Stromal cell of bone marrow (primary cell): ENCODE results near the gene PLIN5.

ENCODE experiments used
- DNase-seq: peaks from one replicate; pipeline ENCODE4 v3.0.0-alpha.2; 2012; ENCODE audit warnings: low read depth

PLIN5 gene

DNA sequence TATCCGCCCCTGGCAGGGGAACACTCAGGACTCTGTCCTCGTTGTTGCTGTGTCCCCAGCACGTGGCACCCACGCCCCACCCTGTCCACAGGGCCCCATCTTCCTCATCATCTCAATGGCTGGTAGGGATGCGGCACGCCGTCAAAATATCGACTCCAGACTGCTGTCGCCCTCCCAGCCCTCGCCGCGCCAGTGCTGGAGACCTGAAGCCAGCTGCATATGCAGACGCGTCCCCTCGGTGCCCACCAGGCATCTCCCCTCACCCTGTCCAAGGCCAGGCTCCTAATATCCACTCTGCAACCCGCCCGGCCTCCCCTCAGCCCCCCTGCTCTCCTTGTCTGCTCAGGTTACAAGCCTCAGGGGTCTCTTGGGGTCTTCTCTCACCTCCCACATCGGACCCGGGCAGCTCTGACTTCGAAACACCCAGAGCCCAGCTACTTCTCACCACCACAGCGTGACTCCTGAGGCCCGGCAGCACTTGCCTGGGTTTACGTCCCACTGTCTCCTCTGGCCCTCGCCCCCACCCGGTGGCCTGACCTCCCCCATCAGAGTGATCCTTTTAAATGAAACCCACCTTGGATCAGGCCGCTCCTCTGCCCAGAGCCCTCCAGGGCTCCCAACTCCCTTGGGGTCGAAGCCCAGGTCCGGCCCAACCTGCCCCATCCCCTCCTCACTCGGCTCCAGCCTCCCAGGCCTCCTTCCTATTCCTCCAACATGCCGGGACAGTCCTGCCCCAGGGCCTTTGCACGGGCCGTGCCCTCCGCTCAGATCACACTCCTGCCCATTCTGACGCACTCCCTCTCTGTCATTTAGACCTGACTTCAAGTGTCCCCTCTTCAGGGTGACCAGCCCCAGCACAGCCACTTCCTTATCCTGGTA is 29.2 kb downstream of the PLIN5 start:
- no peak for DNase-seq

- no peak for DNase-seq
These were observed 30.0 kb downstream of the PLIN5 start for GRCh38 chr19:4504891-4505569.

DNA sequence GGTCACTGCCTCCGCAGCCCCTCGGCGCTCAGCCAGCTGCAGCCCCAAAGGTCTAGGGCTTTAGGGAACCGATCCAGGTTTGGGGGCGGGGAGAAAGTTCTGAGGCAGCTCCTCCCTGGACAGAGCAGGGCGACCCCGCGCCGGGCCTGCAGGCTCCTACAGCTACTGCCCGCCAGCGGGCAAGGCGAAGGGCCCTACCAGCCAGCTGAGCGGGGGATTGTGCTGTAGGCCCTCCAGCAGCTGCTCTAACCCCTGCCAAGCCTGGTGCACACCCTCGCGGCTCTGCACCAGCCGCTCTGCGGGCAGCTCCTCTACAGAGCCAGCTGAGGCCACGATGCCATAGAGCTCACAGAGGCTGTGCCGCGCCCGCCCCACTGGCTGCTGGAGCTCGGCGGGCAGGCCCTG is 30.7 kb downstream of the PLIN5 start:
- no peak for DNase-seq

GRCh38 chr19:4503825-4504170 is 31.2 kb downstream of the PLIN5 start:
- no peak for DNase-seq

DNA sequence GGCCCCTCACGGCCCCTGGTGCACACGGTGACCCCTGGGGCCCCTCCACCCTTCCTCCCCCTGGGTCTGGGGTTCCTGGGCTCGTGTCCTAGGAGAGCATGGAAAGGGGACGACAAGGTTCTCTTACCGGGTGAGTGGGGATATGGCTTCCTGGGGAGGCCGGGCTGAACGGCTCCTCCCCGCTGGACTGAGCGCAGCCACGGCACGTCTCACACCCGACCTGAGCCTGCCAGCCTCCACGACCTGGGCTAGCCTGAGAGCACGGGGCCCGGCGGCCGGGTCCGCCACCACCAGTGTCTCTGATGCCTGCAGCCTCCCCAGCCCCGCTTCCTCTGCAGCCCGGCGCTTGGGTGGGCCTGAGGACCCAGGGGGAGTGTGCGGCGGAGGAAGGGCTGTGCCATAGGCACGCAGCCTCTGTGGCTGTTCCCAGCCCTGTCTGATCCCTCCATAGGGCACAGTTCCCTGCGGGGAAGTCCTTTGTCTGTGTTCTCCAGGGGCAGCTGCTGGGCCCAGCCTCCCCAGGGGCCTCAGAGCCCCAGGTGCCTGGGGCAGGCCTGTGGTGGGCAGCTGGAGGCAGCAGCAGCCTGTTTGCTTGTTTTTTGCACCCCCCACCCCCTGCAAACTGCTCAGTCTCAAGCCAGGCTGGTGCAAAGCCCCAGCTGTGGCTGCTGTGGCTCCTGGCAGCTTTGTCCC is 31.7 kb downstream of the PLIN5 start:
- no peak for DNase-seq

DNA sequence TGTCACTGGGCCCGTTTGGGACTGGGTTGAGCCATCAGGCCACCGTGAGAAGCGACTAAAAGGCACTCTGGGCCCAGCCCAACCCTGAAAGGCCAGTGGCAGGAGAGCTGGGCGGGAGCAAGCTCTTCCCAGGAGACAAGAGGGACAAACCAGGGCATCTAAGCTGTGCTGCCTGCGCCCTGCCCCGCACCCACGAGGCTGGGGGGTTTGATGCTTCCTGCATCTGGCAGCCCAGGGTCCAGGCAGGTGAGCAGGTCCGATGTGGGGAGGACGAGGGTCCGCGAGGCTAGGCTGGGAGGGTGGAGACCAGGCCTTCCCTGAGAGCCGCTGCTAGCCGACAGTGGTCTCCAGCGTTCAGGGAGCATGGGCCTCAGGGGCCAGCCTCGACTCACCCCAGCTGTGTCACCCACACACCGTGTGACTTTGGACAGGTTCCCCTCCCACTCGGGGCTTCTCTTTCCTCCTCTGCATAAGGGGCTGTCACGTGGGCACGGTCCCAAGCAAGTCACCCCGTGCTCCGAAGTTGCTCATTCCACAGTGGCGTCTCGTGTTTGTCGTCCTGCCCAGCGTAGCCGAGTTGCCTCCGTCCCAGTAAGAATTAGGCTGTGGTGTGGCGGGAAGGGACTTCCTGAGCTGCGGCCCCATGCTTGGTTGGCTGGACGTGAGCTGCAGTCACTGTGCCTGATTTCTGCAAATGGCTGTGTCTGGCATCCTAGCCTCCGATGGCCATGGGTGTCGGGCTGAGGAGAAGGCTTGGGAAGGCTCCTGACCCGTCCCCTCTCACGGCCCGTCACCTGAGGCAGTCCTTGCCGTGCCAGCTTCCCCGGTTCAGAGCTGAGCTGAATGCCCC is 32.5 kb downstream of the PLIN5 start:
- DNase-seq = no peak

GRCh38 chr19:4501691-4502090 is 33.3 kb downstream of the PLIN5 start:
- no peak for DNase-seq

DNA sequence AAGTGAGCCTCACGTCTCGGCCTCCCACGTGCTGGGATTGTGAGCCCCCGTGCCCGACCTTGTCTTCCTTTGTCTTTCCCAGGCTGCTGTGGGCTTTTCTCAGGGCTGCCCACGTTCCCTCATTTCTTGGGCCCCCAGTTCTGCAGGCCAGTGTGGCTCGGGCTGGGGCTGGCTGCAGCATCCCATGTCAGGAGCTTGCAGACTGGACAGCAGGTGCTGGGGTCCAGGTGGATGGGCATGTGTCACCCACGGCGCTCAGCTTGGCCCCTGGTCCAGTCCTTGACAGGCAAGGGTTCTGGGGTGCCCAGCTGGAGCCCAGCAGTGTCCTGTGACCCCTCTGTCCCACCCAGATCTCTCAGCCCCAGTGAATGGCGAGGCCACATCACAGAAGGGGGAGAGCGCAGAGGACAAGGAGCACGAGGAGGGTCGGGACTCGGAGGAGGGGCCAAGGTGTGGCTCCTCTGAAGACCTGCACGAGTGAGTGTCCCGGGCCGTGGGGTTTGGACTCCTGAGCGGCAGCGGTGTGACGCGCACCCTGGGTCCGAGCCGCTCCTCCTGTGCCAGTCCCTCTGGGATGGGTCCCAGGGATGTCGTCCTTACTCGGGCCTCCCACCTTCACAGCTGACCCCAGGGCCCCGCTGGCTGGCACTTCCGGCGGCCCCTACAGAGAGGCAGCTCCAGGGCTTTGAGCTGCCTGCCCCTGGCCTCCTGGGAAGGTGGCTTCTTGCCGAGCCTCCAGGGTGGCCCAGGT is 34.0 kb downstream of the PLIN5 start:
- no peak for DNase-seq

DNA sequence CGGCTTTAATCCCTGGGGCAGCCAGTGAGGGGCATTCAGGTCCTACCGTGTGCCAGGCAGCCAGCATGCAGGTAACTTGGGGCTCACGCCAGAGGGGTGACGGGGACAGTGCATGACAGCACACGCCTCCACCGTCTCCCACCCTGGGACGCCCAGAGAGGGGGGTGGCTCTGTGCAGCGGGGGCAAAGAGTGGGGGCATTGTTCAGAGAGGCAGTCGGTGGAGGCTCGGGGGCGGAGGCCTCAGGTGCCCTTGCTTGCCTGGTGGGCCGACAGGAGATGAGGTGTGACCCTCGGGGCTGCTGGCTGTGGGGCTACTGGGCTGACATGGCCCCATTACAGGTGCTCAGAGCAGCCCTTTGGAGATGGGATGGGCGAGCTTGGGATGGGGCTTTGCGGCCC is 35.2 kb downstream of the PLIN5 start:
- no peak for DNase-seq

DNA sequence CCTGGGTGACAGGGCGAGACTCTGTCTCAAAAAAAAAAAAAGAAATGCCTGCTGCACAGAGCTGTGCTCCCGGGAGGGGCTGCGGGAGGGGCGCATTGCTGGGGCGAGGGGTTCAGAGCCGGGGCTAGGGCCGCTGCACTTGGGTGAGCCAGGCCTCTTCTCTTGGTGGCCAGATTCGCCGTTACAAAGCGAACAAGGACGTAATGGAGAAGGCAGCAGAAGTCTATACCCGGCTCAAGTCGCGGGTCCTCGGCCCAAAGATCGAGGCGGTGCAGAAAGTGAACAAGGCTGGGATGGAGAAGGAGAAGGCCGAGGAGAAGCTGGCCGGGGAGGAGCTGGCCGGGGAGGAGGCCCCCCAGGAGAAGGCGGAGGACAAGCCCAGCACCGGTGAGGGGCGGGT is 35.7 kb downstream of the PLIN5 start:
- no peak for DNase-seq

GRCh38 chr19:4498694-4499093 is 36.3 kb downstream of the PLIN5 start:
- no peak for DNase-seq

- DNase-seq = no peak
These were observed 37.1 kb downstream of the PLIN5 start for GRCh38 chr19:4497770-4498389.

DNA sequence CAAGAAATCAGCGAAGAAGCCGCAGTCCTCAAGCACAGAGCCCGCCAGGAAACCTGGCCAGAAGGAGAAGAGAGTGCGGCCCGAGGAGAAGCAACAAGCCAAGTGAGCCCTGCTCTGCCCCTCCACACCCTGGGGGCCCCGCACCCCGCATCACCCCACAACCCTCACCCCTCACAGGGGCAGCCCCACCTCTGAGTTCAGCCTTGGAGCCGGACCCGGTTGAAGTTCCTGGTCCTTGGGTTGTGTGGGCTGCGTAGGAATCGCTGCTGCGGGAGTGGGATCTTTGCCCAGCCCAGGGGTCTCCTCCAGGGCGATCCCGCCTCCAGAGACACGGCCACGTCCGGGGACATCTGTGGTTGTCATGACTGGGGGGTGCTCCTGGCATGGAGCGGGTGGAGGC is 38.7 kb downstream of the PLIN5 start:
- DNase-seq = no peak

GRCh38 chr19:4495471-4495870 is 39.6 kb downstream of the PLIN5 start:
- DNase-seq = no peak

DNA sequence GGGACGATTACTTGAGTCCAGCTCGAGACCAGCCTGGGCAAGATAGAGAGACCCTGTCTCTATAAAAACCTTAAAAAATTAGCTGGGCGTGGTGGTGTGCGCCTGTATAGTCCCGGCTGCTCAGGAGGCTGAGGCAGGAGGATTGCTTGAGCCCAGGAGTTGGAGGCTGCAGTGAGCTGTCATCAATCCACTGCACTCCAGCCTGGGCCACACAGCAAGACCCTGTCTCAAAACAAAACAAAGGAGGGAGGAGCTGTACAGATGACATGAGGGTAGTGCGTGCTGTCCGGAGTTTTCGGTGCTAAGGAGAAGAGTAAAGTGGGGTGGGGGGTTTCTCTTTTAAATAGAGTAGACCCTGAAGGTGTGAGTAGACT is 40.3 kb downstream of the PLIN5 start:
- no peak for DNase-seq

DNA sequence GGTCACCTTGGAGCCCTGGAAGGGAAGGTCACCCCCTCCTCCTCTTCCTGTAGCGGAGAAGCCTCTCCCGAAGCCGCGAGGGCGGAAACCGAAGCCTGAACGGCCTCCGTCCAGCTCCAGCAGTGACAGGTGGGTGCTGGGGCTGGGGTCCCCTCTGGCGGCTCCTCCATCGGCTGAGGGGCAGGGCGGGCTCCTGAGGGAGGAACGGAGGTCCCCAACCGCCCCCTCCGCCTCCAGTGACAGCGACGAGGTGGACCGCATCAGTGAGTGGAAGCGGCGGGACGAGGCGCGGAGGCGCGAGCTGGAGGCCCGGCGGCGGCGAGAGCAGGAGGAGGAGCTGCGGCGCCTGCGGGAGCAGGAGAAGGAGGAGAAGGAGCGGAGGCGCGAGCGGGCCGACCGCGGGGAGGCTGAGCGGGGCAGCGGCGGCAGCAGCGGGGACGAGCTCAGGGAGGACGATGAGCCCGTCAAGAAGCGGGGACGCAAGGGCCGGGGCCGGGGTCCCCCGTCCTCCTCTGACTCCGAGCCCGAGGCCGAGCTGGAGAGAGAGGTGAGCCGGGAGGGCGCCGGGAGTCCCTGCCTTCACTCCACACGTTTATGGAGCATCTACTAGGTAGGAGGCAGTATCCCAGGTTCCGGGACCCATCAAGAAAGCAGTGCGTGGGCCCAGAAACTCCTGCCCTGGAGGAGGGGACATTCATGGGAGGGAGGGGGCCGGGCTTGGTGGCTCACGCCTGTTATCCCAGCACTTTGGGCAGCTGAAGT is 40.9 kb downstream of the PLIN5 start:
- DNase-seq = no peak

- DNase-seq = no peak
These were observed 41.7 kb downstream of the PLIN5 start for GRCh38 chr19:4493104-4493928.

GRCh38 chr19:4492337-4493103 is 42.5 kb downstream of the PLIN5 start:
- no peak for DNase-seq

DNA sequence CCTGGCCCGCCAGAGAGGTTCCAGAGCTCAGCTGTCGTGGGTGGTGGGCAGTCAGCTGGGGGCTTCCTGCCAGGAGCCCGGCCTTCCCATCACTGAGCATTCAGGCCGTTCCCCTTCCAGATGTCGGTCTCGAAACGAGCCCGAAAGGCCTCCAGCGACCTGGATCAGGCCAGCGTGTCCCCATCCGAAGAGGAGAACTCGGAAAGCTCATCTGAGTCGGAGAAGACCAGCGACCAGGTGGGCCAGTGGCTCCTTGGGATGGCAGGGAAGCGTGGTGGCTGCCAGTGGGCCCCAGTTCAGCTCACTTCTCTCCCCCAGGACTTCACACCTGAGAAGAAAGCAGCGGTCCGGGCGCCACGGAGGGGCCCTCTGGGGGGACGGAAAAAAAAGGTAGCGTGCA is 43.6 kb downstream of the PLIN5 start:
- no peak for DNase-seq
